ENCODE measurements around the gene ITGA5. TPM values are rescaled to one million over a fixed set of nuclear protein-coding genes. Genes with fewer than 3 reads are reported as not detected.

ITGA5 gene
- total and polyA plus RNA-seq, 9 of the 15 experiments (the other 6 are each of a cell fraction or from before 2014, with no cell fraction given): 9.1 to 82.1 (median 47.4) TPM

DNA sequence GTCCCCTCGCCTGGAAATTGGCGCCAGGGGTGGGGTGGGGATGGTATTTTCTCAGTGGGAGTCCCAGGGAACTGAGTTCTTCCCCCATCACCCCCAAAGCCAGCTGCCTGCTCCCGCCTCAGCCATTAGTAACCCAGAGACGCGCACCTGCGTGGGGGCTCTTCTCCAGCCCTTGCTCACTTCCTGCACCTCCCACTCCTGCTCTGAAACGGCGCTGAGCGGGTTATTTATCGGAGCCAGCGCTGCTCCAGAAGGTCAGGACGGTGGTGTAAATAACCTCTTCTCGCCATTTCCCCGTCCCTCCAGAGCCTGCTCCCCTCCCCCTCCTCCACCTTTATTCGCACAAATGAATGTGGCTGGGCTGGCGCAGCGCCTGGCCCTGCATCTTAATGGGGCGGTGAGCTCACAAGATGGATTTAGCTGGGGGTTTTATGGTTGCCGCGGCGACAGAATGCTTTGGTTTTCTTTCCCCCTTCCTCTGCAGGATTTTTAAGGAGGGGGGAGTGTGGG is 67.0 kb downstream of the ITGA5 start (continued):
- TF ChIP-seq DACH1 (IDR thresholded peaks at IDR 0.05; ENCODE audit: partially characterized antibody): no peak
- TF ChIP-seq ZNF586 (CRISPR knock-in tag; conservative IDR thresholded peaks at IDR 0.05): no peak
- no peak; the same call in 1 of the 2 replicates for TF ChIP-seq POLR2AphosphoS2 (IDR thresholded peaks at IDR 0.05; ENCODE audit: low read length)
- no peak for TF ChIP-seq ZFP1 (CRISPR knock-in tag; IDR thresholded peaks at IDR 0.05)
- no peak for TF ChIP-seq ZNF324 (CRISPR knock-in tag; IDR thresholded peaks at IDR 0.05)
- TF ChIP-seq POLR2H (tag; IDR thresholded peaks at IDR 0.05; ENCODE audit: low read depth): no peak
- no peak for TF ChIP-seq ZNF398 (CRISPR knock-in tag; IDR thresholded peaks at IDR 0.05)
- TF ChIP-seq, protein P1, sequence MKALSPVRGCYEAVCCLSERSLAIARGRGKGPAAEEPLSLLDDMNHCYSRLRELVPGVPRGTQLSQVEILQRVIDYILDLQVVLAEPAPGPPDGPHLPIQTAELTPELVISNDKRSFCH (CRISPR knock-in tag; IDR thresholded peaks at IDR 0.05): no peak
- TF ChIP-seq, protein P1 (tag; IDR thresholded peaks at IDR 0.05): 0 out of 2 replicates have a peak, but pooled peaks have one; percentile 38
- no peak for TF ChIP-seq IRF2 (CRISPR knock-in tag; IDR thresholded peaks at IDR 0.05)
- TF ChIP-seq RBFOX2 (IDR thresholded peaks at IDR 0.05; ENCODE audit: low read depth, low read length): peak; percentile 44; the same call in 1 of the 2 replicates
- TF ChIP-seq CEBPZ (IDR thresholded peaks at IDR 0.05; ENCODE audit: borderline replicate concordance, low read depth, low read length): no peak
- TF ChIP-seq ERF (CRISPR knock-in tag; IDR thresholded peaks at IDR 0.05): no peak
